ENCODE measurements around the gene UNC13A. TPM values are rescaled to one million over a fixed set of nuclear protein-coding genes. Genes with fewer than 3 reads are reported as not detected.

UNC13A gene
- total RNA-seq, 1 experiment from 2014 or later: 41.1 TPM

- CTCF ChIA-PET: interaction anchor here (0.6 kb wide), 1 partner anchor 34 kb away, joined by 3 read pairs; no protein-coding TSS in a partner anchor
- no peaks in the 10 kb centered on the region for H3K4me1 Mint-ChIP-seq
- peaks cover 65% of the 10 kb centered on the region for H3K36me3 Mint-ChIP-seq
- POLR2A ChIA-PET: no interaction called here
- ATAC-seq: no peak
- H3K9me3 Mint-ChIP-seq: no peaks in the 10 kb centered on the region; the same call in 1 of the 2 replicates
- no peaks in the 10 kb centered on the region for H3K27me3 Mint-ChIP-seq (ENCODE audit: low read depth)
- DNase-seq (ENCODE audit: low spot score): no peak
- H3K4me3 Mint-ChIP-seq: no peak overlapping the region
- TF ChIP-seq EMX1 (CRISPR knock-in tag; IDR thresholded peaks at IDR 0.05): no peak
- TF ChIP-seq ZSCAN18 (CRISPR knock-in tag; IDR thresholded peaks at IDR 0.05): no peak
- no peak for TF ChIP-seq PRRX2 (CRISPR knock-in tag; IDR thresholded peaks at IDR 0.05)
- TF ChIP-seq OVOL2 (CRISPR knock-in tag; IDR thresholded peaks at IDR 0.05; ENCODE audit: borderline replicate concordance): no peak
- no peak for TF ChIP-seq STAT6 (CRISPR knock-in tag; conservative IDR thresholded peaks at IDR 0.05; ENCODE audit: low read depth)
- no peak for TF ChIP-seq NFATC4 (CRISPR knock-in tag; IDR thresholded peaks at IDR 0.05)
- no peak for TF ChIP-seq USF1 (CRISPR knock-in tag; IDR thresholded peaks at IDR 0.05)
- no peak for TF ChIP-seq ZNF138 (CRISPR knock-in tag; conservative IDR thresholded peaks at IDR 0.05)
- TF ChIP-seq GABPB1 (CRISPR knock-in tag; IDR thresholded peaks at IDR 0.05): no peak
- no peak for TF ChIP-seq ZNF512 (CRISPR knock-in tag; IDR thresholded peaks at IDR 0.05; ENCODE audit: borderline replicate concordance)
- no peak for TF ChIP-seq IRF1 (CRISPR knock-in tag; IDR thresholded peaks at IDR 0.05)
- no peak for TF ChIP-seq ATF1 (CRISPR knock-in tag; IDR thresholded peaks at IDR 0.05)
- TF ChIP-seq ELF4 (CRISPR knock-in tag; IDR thresholded peaks at IDR 0.05; ENCODE audit: low read depth): no peak
- TF ChIP-seq NFYB (CRISPR knock-in tag; conservative IDR thresholded peaks at IDR 0.05; ENCODE audit: low read depth): no peak
- TF ChIP-seq ZNF281 (CRISPR knock-in tag; IDR thresholded peaks at IDR 0.05): no peak
- TF ChIP-seq NR2C2 (CRISPR knock-in tag; IDR thresholded peaks at IDR 0.05): no peak
- no peak for TF ChIP-seq ATF6 (CRISPR knock-in tag; IDR thresholded peaks at IDR 0.05)
- TF ChIP-seq E2F1 (CRISPR knock-in tag; IDR thresholded peaks at IDR 0.05): no peak
- no peak for TF ChIP-seq PRDM15 (CRISPR knock-in tag; IDR thresholded peaks at IDR 0.05)
- no peak overlapping the region for H3K27ac Mint-ChIP-seq
Measured at GRCh38 chr19:17665058-17665457, 23.1 kb downstream of the UNC13A start.

All from WTC11 (cell line).